K562 (cell line): ENCODE data around the gene VTN. TPM values are rescaled to one million over a fixed set of nuclear protein-coding genes. Genes with fewer than 3 reads are reported as not detected.

Experiments
- ATAC-seq: fragments of 200-7000 bp; cut with Tn5 transposase; 3 replicates; pipeline ENCODE4 v1.9.1; 2020; ENCODE audit warnings: moderate library complexity
- BruUV-seq: library from RNA; stranded (reverse); fragments of 400-500 nt; replicated peaks from 2 replicates; lab custom pipeline; 2021; lab: Mats Ljungman, UMichigan
- CTCF ChIA-PET: fragments of 300-600 bp; formaldehyde crosslinking; extraction: SDS; loops from one replicate; lab custom pipeline; 2021; ENCODE audit warnings: low intra/inter-chr PET ratio; lab: Yijun Ruan, JAX
- POLR2A ChIA-PET: fragments of 300-600, 350-650 bp; sonication (Branson Sonifier 250); formaldehyde crosslinking; extraction: SDS; loops from one replicate; lab custom pipeline; 2021; ENCODE audit warnings: antibody characterized with exemption, inconsistent platforms; lab: Yijun Ruan, JAX
- DNase-seq, 4 experiments: peaks; one replicate each; pipeline versions ENCODE4 v3.0.0 to v3.0.0-alpha.2; 2011 to 2018; ENCODE audit warnings: low spot score in 3 of 4, mixed read lengths in 3 of 4; ENCODE audit errors: extremely low read depth in 1 of 4
- FAIRE-seq: peaks from 2 replicates; lab custom pipeline; 2011; peaks lifted over from hg19 to GRCh38; lab: Jason Lieb, UNC
- H2AFZ ChIP-seq: 2 replicates; pipeline ENCODE4 v1.6.0; 2011; ENCODE audit warnings: low read depth, low read length, control low read depth, inconsistent platforms
- H3K27ac ChIP-seq: fragments of 200-600 bp; 3 replicates; pipeline ENCODE4 v1.8.0; 2011; ENCODE audit warnings: low read depth, mild to moderate bottlenecking, control low read depth, inconsistent platforms, low read length, moderate library complexity, mixed read lengths; ENCODE audit errors: extremely low read depth
- H3K27me3 ChIP-seq, 2 experiments: fragments of 300-600 bp in 1 of 2; 2 replicates in 1 of 2; 3 replicates in 1 of 2; pipeline versions ENCODE4 v1.6.0 to v1.8.0; 2011; ENCODE audit warnings: inconsistent platforms in 2 of 2, low read length in 2 of 2, mild to moderate bottlenecking in 1 of 2, mixed read lengths in 1 of 2, moderate library complexity in 1 of 2; ENCODE audit not compliant: control insufficient read depth in 2 of 2, insufficient read depth in 2 of 2
- H3K36me3 ChIP-seq: fragments of 300-600 bp; 3 replicates; pipeline ENCODE4 v1.8.0; 2011; ENCODE audit warnings: mild to moderate bottlenecking, low read length, inconsistent platforms; ENCODE audit not compliant: control insufficient read depth, insufficient read depth
- H3K4me1 ChIP-seq, 2 experiments: fragments of 200-600 bp in 1 of 2; replicated peaks in 1 of 2; 2 replicates in 1 of 2; 3 replicates in 1 of 2; pipeline versions ENCODE4 v1.5.1 to v1.8.0; 2011; ENCODE audit warnings: inconsistent platforms in 2 of 2, low read length in 2 of 2, mild to moderate bottlenecking in 1 of 2, mixed read lengths in 1 of 2, moderate library complexity in 1 of 2; ENCODE audit not compliant: control insufficient read depth in 2 of 2, insufficient read depth in 2 of 2
- H3K4me2 ChIP-seq: 2 replicates; pipeline ENCODE4 v1.6.1; 2011; ENCODE audit warnings: low read length, control low read depth, inconsistent platforms, mixed read lengths; ENCODE audit not compliant: insufficient read depth
- H3K4me3 ChIP-seq: fragments of 200-600 bp; sonication (generic), shearing (Covaris generic); 2 replicates; pipeline ENCODE4 v1.5.1; 2016; ENCODE audit warnings: control low read depth, inconsistent platforms
- H3K79me2 ChIP-seq: fragments of 200-600 bp; 3 replicates; pipeline ENCODE4 v1.8.0; 2011; ENCODE audit warnings: low read length, inconsistent platforms; ENCODE audit not compliant: control insufficient read depth, insufficient read depth
- H3K9ac ChIP-seq, 2 experiments: 2 replicates each; pipeline versions ENCODE4 v1.6.0 to v1.6.1; 2011; ENCODE audit warnings: low read depth in 2 of 2, low read length in 2 of 2, control low read depth in 1 of 2, inconsistent platforms in 1 of 2, mild to moderate bottlenecking in 1 of 2, mixed read lengths in 1 of 2; ENCODE audit not compliant: insufficient read depth in 1 of 2
- H3K9me1 ChIP-seq: one replicate; pipeline ENCODE4 v1.6.0; 2011; ENCODE audit warnings: inconsistent platforms, mild to moderate bottlenecking, low read length, moderate library complexity; ENCODE audit not compliant: control insufficient read depth, insufficient read depth
- H3K9me3 ChIP-seq: replicated peaks from 2 replicates; pipeline ENCODE4 v1.5.1; 2011; ENCODE audit warnings: low read depth, low read length, inconsistent platforms; ENCODE audit not compliant: control insufficient read depth, insufficient read depth
- H4K20me1 ChIP-seq: replicated peaks from 2 replicates; pipeline ENCODE4 v1.6.1; 2011; ENCODE audit warnings: low read length, inconsistent platforms, mixed read lengths; ENCODE audit not compliant: control insufficient read depth, insufficient read depth
- ADNP ChIP-seq: fragments of 200-800 bp; sonication (Bioruptor generic); IDR thresholded peaks from 2 replicates; pipeline ENCODE4 v1.6.1; 2016; ENCODE audit warnings: missing genetic modification characterization, missing compliant biosample characterization
- E2F3 ChIP-seq: fragments of 250-450 bp; sonication (Bioruptor Pico); IDR thresholded peaks from 2 replicates; pipeline ENCODE4 v1.4.0; 2020; ENCODE audit warnings: mild to moderate bottlenecking
- GABPA ChIP-seq: fragments of 200-800 bp; sonication (Bioruptor generic); conservative IDR thresholded peaks from 2 replicates; pipeline ENCODE4 v1.6.1; 2016; ENCODE audit warnings: low read depth, missing genetic modification characterization, missing compliant biosample characterization
- JUN ChIP-seq, 2 experiments: sonication (generic) in 1 of 2; formaldehyde crosslinking in 1 of 2; IDR thresholded peaks; 2 replicates each; pipeline versions ENCODE4 v1.6.1 to v1.8.0; 2012 to 2022; ENCODE audit warnings: borderline replicate concordance in 2 of 2, mild to moderate bottlenecking in 2 of 2, improper control_type of control experiment in 1 of 2, low read depth in 1 of 2, low read length in 1 of 2, missing genetic modification reagents in 1 of 2
- KDM4B ChIP-seq, 2 experiments: fragments of 450-650 bp in 1 of 2; sonication (generic) in 1 of 2; IDR thresholded peaks; 2 replicates each; pipeline ENCODE4 v1.6.1; 2016 to 2017; ENCODE audit warnings: borderline replicate concordance in 2 of 2, antibody characterized with exemption in 1 of 2, low read depth in 1 of 2, mild to moderate bottlenecking in 1 of 2
- MCM5 ChIP-seq: fragments of 450-650 bp; IDR thresholded peaks from 2 replicates; pipeline ENCODE4 v1.6.1; 2016; ENCODE audit warnings: low read depth
- NFE2 ChIP-seq: IDR thresholded peaks from 2 replicates; pipeline ENCODE4 v1.6.1; 2014; ENCODE audit warnings: antibody characterized with exemption, low read depth
- NR1H2 ChIP-seq: sonication (generic); formaldehyde crosslinking; IDR thresholded peaks from 2 replicates; pipeline ENCODE4 v1.4.0; 2020; ENCODE audit warnings: mild to moderate bottlenecking, missing genetic modification reagents
- NR2C2 ChIP-seq, 2 experiments: fragments of 200-800 bp in 1 of 2; sonication (Bioruptor generic) in 1 of 2; sonication (generic) in 1 of 2; formaldehyde crosslinking in 1 of 2; IDR thresholded peaks; 2 replicates each; pipeline versions ENCODE4 v1.6.1 to v1.8.0; 2016 to 2022; ENCODE audit warnings: mild to moderate bottlenecking in 1 of 2, missing compliant biosample characterization in 1 of 2, missing genetic modification characterization in 1 of 2, missing genetic modification reagents in 1 of 2
- NR4A1 ChIP-seq, 2 experiments: fragments of 250-450 bp in 1 of 2; fragments of 450-650 bp in 1 of 2; sonication (Bioruptor Pico) in 1 of 2; IDR thresholded peaks; 2 replicates each; pipeline versions ENCODE4 v1.4.0 to v1.6.1; 2016 to 2020; ENCODE audit warnings: mild to moderate bottlenecking in 2 of 2, missing compliant biosample characterization in 1 of 2, missing genetic modification characterization in 1 of 2, moderate library complexity in 1 of 2
- RAD21 ChIP-seq, 2 experiments: fragments of 250-450 bp in 1 of 2; fragments of 450-650 bp in 1 of 2; sonication (Bioruptor Pico) in 1 of 2; formaldehyde crosslinking in 1 of 2; IDR thresholded peaks in 1 of 2; conservative IDR thresholded peaks in 1 of 2; 2 replicates each; pipeline versions ENCODE4 v1.4.0 to v1.8.0; 2020 to 2022; ENCODE audit warnings: mild to moderate bottlenecking in 2 of 2, moderate library complexity in 1 of 2
- ZNF41 ChIP-seq: fragments of 250-450 bp; sonication (Bioruptor Pico); conservative IDR thresholded peaks from 2 replicates; pipeline ENCODE4 v1.4.0; 2020; ENCODE audit warnings: mild to moderate bottlenecking
- WGBS: fragments of 100-300 bp; shearing (Covaris generic); methylation state at CpG from one replicate; pipeline ENCODE4 v1.1.6; 2016; ENCODE audit warnings: low coverage, mixed read lengths; ENCODE audit not compliant: insufficient coverage; ENCODE audit errors: missing lambda C conversion rate; 5-methylcytosine and 5-hydroxymethylcytosine counted together
- in situ Hi-C: fragments of 300-500 bp; cut with MboI; formaldehyde crosslinking; loops from 4 replicates; pipeline ENCODE4 v1.15.0; 2018; ENCODE audit warnings: inconsistent platforms, mixed read lengths
- intact Hi-C: fragments of 100-400 bp; cut with micrococcal nuclease; formaldehyde crosslinking; loops from 2 replicates; pipeline ENCODE4 v1.14.2; 2022
- polyA plus RNA-seq, 8 experiments: library from polyadenylated mRNA; depleted of rRNA in 4 of 8; stranded (reverse) in 5 of 8; unstranded in 3 of 8; fragments of >200 nt; fragmentation: Nextera tagmentation in 2 of 8; fragmentation: Illumina TruSeq in 1 of 8; extraction: Ambion mirVana in 2 of 8; extraction: Trizol in 1 of 8; gene quantifications; 2 replicates each; pipeline versions ENCODE4 v1.2.1 to v1.2.3, GENCODE V29; 2011 to 2014; ENCODE audit warnings: inconsistent platforms in 1 of 8, missing spikeins in 1 of 8
- total RNA-seq, 7 experiments: library from RNA; depleted of rRNA in 6 of 7; stranded (reverse); fragments of >200 nt in 6 of 7; fragmentation: Illumina TruSeq in 2 of 7; extraction: Trizol in 2 of 7; gene quantifications; 2 replicates each; pipeline versions ENCODE4 v1.2.1 to v1.2.3, GENCODE V29; 2011 to 2021; ENCODE audit warnings: low replicate concordance in 1 of 7
- TF ChIP-seq, protein P1 (sequence below): fragments of 200-800 bp; sonication (Bioruptor generic); IDR thresholded peaks from 2 replicates; pipeline ENCODE4 v1.6.1; 2017; ENCODE audit warnings: missing genetic modification characterization, missing compliant biosample characterization
- TF ChIP-seq, protein P2 (sequence below): fragments of 250-450 bp; sonication (Bioruptor Pico); IDR thresholded peaks from 2 replicates; pipeline ENCODE4 v1.5.0; 2020; ENCODE audit warnings: mild to moderate bottlenecking
- TF ChIP-seq, protein P3 (sequence below): fragments of 250-450 bp; sonication (Bioruptor Pico); IDR thresholded peaks from 2 replicates; pipeline ENCODE4 v1.8.0; 2021; ENCODE audit warnings: moderate library complexity, mild to moderate bottlenecking, inconsistent platforms

VTN gene
- total and polyA plus RNA-seq, 9 of the 15 experiments (the other 6 are each of a cell fraction or from before 2014, with no cell fraction given), result 0.13 to 1.0 (median 0.29) TPM; not detected in 1

DNA sequence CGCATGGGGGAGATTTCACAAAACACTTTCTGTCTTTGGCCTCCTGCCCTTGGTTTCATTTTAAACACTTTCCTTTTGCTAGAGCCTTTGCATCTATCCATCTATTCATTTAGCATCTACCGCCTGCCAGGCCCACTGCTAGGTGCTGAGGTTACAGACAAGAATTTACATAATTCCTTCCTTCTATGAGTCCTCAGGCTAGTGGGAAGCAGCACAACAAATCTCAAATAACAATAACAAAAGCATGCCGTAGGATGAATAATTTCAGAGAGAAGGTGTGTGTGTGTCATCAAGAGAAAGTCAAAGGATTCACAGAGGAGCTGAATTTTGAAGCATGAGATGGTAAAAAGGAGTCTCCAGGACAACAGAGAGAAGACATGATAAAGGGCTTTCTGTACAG is 42.0 kb upstream of the VTN start:
- ChIA-PET POLR2A (no interaction called here), CTCF (no interaction called here)
- H3K4me3 ChIP-seq, result no peak overlapping the region
- in situ Hi-C loops (no loop called here), intact Hi-C loops (no loop called here)
- FAIRE-seq, result no peak
- WGBS, result 2% methylated on average over 3 of the region's 3 CpGs
- no peak for ATAC-seq
- H3K9me3 ChIP-seq, result no peaks in the 10 kb centered on the region
- H3K9ac ChIP-seq, result no peak overlapping the region
- no peaks in the 10 kb centered on the region; a peak in 2 of 5 replicates for H3K4me1 ChIP-seq
- no peak overlapping the region for H3K4me2 ChIP-seq
- no peak overlapping the region for H3K27ac ChIP-seq
- H3K9me1 ChIP-seq, result no peaks in the 10 kb centered on the region
- no peaks in the 10 kb centered on the region for H3K36me3 ChIP-seq
- no peaks in the 10 kb centered on the region for H3K79me2 ChIP-seq
- no peak overlapping the region for H2AFZ ChIP-seq
- BruUV-seq, result no TSS peak
- DNase-seq, result no peak
- H4K20me1 ChIP-seq, result no peaks in the 10 kb centered on the region
- H3K27me3 ChIP-seq, result peaks cover 20 to 27% of the 10 kb centered on the region in 2 experiments
- TF ChIP-seq NR4A1 (CRISPR knock-in tag; IDR thresholded peaks at IDR 0.05) (no peak), NR4A1 (tag; IDR thresholded peaks at IDR 0.05) (no peak), ADNP (tag) (no peak), NR1H2 (no peak), JUN (IDR thresholded peaks at IDR 0.05; ENCODE audit: borderline replicate concordance, low read depth, low read length) (no peak), JUN (CRISPR knock-in tag; IDR thresholded peaks at IDR 0.05; ENCODE audit: borderline replicate concordance) (no peak), GABPA (tag) (no peak), NFE2 (no peak), KDM4B (IDR thresholded peaks at IDR 0.05; ENCODE audit: borderline replicate concordance in 2 of 2, low read depth in 1 of 2) (no peak), RAD21 (CRISPR knock-in tag; conservative IDR thresholded peaks at IDR 0.05 in 1 of 2, IDR thresholded peaks at IDR 0.05 in 1 of 2) (no peak), NR2C2 (CRISPR knock-in tag; IDR thresholded peaks at IDR 0.05) (no peak), NR2C2 (tag; IDR thresholded peaks at IDR 0.05) (no peak), ZNF41 (CRISPR knock-in tag) (no peak), E2F3 (CRISPR knock-in tag) (no peak), MCM5 (no peak)
- TF ChIP-seq, protein P1, sequence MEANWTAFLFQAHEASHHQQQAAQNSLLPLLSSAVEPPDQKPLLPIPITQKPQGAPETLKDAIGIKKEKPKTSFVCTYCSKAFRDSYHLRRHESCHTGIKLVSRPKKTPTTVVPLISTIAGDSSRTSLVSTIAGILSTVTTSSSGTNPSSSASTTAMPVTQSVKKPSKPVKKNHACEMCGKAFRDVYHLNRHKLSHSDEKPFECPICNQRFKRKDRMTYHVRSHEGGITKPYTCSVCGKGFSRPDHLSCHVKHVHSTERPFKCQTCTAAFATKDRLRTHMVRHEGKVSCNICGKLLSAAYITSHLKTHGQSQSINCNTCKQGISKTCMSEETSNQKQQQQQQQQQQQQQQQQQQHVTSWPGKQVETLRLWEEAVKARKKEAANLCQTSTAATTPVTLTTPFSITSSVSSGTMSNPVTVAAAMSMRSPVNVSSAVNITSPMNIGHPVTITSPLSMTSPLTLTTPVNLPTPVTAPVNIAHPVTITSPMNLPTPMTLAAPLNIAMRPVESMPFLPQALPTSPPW (CRISPR knock-in tag), result no peak
- TF ChIP-seq, protein P2, sequence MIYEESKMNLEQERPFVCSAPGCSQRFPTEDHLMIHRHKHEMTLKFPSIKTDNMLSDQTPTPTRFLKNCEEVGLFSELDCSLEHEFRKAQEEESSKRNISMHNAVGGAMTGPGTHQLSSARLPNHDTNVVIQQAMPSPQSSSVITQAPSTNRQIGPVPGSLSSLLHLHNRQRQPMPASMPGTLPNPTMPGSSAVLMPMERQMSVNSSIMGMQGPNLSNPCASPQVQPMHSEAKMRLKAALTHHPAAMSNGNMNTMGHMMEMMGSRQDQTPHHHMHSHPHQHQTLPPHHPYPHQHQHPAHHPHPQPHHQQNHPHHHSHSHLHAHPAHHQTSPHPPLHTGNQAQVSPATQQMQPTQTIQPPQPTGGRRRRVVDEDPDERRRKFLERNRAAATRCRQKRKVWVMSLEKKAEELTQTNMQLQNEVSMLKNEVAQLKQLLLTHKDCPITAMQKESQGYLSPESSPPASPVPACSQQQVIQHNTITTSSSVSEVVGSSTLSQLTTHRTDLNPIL (CRISPR knock-in tag), result no peak
- TF ChIP-seq, protein P3, sequence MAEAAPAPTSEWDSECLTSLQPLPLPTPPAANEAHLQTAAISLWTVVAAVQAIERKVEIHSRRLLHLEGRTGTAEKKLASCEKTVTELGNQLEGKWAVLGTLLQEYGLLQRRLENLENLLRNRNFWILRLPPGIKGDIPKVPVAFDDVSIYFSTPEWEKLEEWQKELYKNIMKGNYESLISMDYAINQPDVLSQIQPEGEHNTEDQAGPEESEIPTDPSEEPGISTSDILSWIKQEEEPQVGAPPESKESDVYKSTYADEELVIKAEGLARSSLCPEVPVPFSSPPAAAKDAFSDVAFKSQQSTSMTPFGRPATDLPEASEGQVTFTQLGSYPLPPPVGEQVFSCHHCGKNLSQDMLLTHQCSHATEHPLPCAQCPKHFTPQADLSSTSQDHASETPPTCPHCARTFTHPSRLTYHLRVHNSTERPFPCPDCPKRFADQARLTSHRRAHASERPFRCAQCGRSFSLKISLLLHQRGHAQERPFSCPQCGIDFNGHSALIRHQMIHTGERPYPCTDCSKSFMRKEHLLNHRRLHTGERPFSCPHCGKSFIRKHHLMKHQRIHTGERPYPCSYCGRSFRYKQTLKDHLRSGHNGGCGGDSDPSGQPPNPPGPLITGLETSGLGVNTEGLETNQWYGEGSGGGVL (CRISPR knock-in tag), result no peak
